ENCODE data around the gene KPNB1. TPM values are rescaled to one million over a fixed set of nuclear protein-coding genes. Genes with fewer than 3 reads are reported as not detected.

The KPNB1 gene
- polyA plus RNA-seq, 2 of the 4 experiments (the other 2 are of a cell fraction): 315 to 358 TPM

- 3% methylated on average over 20 of the region's 48 CpGs for WGBS (ENCODE audit: missing lambda C conversion rate)
- ATAC-seq (peak; percentile 31 to 52), FAIRE-seq (no peak), DNase-seq (ENCODE audit: low read depth in 1 of 2, low spot score in 1 of 2) (peak in 1 of 2 experiments; percentile 53)
- peaks cover 44% of the 10 kb centered on the region for H3K4me1 ChIP-seq
- H3K4me3 ChIP-seq: peak overlapping the region; percentile 51
- no peaks in the 10 kb centered on the region for H3K9me3 ChIP-seq
- TF ChIP-seq GATA3 (IDR thresholded peaks at IDR 0.05; ENCODE audit: borderline replicate concordance): no peak
- TF ChIP-seq PHF8 (IDR thresholded peaks at IDR 0.05; ENCODE audit: borderline replicate concordance, low read depth): peak; percentile 35; the same call in 1 of the 2 replicates
- no peak for TF ChIP-seq HOXB13 (CRISPR knock-in tag; IDR thresholded peaks at IDR 0.05; ENCODE audit: low read depth)
- TF ChIP-seq POLR2A (IDR thresholded peaks at IDR 0.05; ENCODE audit: low read length): peak; percentile 49
- TF ChIP-seq JUN (IDR thresholded peaks at IDR 0.05): peak; percentile 34 to 63
- peak; percentile 78; the same call in 2 of the 3 replicates for TF ChIP-seq BCL3 (IDR thresholded peaks at IDR 0.05)
- TF ChIP-seq CTCF (IDR thresholded peaks at IDR 0.05): no peak
- H3K4me2 ChIP-seq: peak overlapping the region; percentile 47
- POLR2A ChIA-PET: interaction anchor here (0.6 to 6.7 kb wide), 18 partner anchors 9 to 326 kb away, joined by 3 to 48 read pairs (median 5); partner anchors contain the start of genes EFCAB13, LRRC46, MRPL10 and SP2
- H3K27ac ChIP-seq: peak overlapping the region; percentile 87 to 95
- CTCF ChIA-PET: interaction anchor here (0.6 to 8.8 kb wide), 10 partner anchors 10 to 368 kb away, joined by 3 to 138 read pairs (median 6); no protein-coding TSS in a partner anchor
Observed at GRCh38 chr17:47649972-47650524, 329 bp downstream of the KPNB1 start.

GRCh38 chr17:47650525-47651522, 1.1 kb downstream of the KPNB1 start:
- Histone ChIP-seq H3K4me1 (peaks cover 46% of the 10 kb centered on the region), H3K27ac (peak overlapping the region; percentile 87 to 95), H3K4me2 (peak overlapping the region; percentile 75), H3K4me3 (peak overlapping the region; percentile 51), H3K9me3 (no peaks in the 10 kb centered on the region)
- ChIA-PET CTCF (interaction anchor here (0.6 to 8.8 kb wide), 6 partner anchors 14 to 100 kb away, joined by 3 to 138 read pairs (median 4); no protein-coding TSS in a partner anchor), POLR2A (interaction anchor here (0.6 to 6.7 kb wide), 8 partner anchors 8 to 241 kb away, joined by 3 to 48 read pairs (median 10); partner anchors contain the start of genes LRRC46 and MRPL10)
- FAIRE-seq (no peak), DNase-seq (ENCODE audit: low read depth in 1 of 2, low spot score in 1 of 2) (peak; percentile 94 to 99), ATAC-seq (peak; percentile 74)
- WGBS (ENCODE audit: missing lambda C conversion rate): under 1% methylated on average over 19 of the region's 39 CpGs
- TF ChIP-seq EP300 (IDR thresholded peaks at IDR 0.05) (peak in 1 of 2 experiments; percentile 39; a peak in 1 of 5 replicates), MYC (IDR thresholded peaks at IDR 0.05; ENCODE audit: borderline replicate concordance, low read length) (peak; percentile 97), HOXB5 (CRISPR knock-in tag; IDR thresholded peaks at IDR 0.05) (no peak), TP53 (CRISPR knock-in tag; IDR thresholded peaks at IDR 0.05) (0 out of 2 replicates have a peak, but pooled peaks have one; percentile 25), PBX3 (IDR thresholded peaks at IDR 0.05) (peak; percentile 80; the same call in 1 of the 2 replicates), HEYL (CRISPR knock-in tag; IDR thresholded peaks at IDR 0.05) (no peak), JUNB (IDR thresholded peaks at IDR 0.05) (no peak), CHD2 (IDR thresholded peaks at IDR 0.05; ENCODE audit: low read length, partially characterized antibody) (peak; percentile 60), ZNF302 (CRISPR knock-in tag; IDR thresholded peaks at IDR 0.05) (no peak), E2F6 (IDR thresholded peaks at IDR 0.05; ENCODE audit: borderline replicate concordance, low read depth) (peak; percentile 81; the same call in 1 of the 2 replicates), GATA3 (IDR thresholded peaks at IDR 0.05; ENCODE audit: borderline replicate concordance) (no peak), MAX (IDR thresholded peaks at IDR 0.05) (peak; percentile 99), POLR2A (IDR thresholded peaks at IDR 0.05; ENCODE audit: low read length) (peak; percentile 29; the same call in 1 of the 2 replicates), NFE2L2 (conservative IDR thresholded peaks at IDR 0.05; ENCODE audit: low read length) (no peak), JUN (IDR thresholded peaks at IDR 0.05) (peak in 1 of 2 experiments; percentile 40; a peak in 3 of 5 replicates), KDM5A (IDR thresholded peaks at IDR 0.05) (0 out of 2 replicates have a peak, but pooled peaks have one; percentile 12), HMGXB4 (CRISPR knock-in tag; IDR thresholded peaks at IDR 0.05; ENCODE audit: borderline replicate concordance) (no peak), CHD4 (IDR thresholded peaks at IDR 0.05; ENCODE audit: borderline replicate concordance) (no peak), CTCF (IDR thresholded peaks at IDR 0.05) (no peak), RFX5 (IDR thresholded peaks at IDR 0.05) (peak; percentile 20; the same call in 1 of the 2 replicates)

Measured in A549 (cell line).